H9 (cell line): Measurements from ENCODE around the gene PIGM. TPM values are rescaled to one million over a fixed set of nuclear protein-coding genes. Genes with fewer than 3 reads are reported as not detected.
A peak's percentile ranks its signal among the peaks of the same experiment; 100 is the strongest.

Experiments
- DNase-seq: peaks from one replicate; pipeline ENCODE4 v3.0.0-alpha.2; 2017
- H2AFZ ChIP-seq: one replicate; pipeline ENCODE4 v1.6.1; 2013; ENCODE audit warnings: mild to moderate bottlenecking, low read length, control low read depth, moderate library complexity
- H2AK5ac ChIP-seq: 2 replicates; pipeline ENCODE4 v1.6.1; 2013; ENCODE audit warnings: low read length, control low read depth, mixed read lengths; ENCODE audit not compliant: insufficient read length
- H2BK120ac ChIP-seq: one replicate; pipeline ENCODE4 v1.6.1; 2013; ENCODE audit warnings: low read depth, mild to moderate bottlenecking, low read length, control low read depth, inconsistent platforms; ENCODE audit not compliant: poor library complexity, severe bottlenecking
- H2BK12ac ChIP-seq: 2 replicates; pipeline ENCODE4 v1.6.1; 2013; ENCODE audit warnings: low read length, control low read depth, mixed read lengths, low read depth; ENCODE audit not compliant: insufficient read length
- H2BK15ac ChIP-seq: 2 replicates; pipeline ENCODE4 v1.6.1; 2013; ENCODE audit warnings: low read depth, low read length, control low read depth
- H2BK20ac ChIP-seq: one replicate; pipeline ENCODE4 v1.6.1; 2013; ENCODE audit warnings: low read depth, mild to moderate bottlenecking, low read length, control low read depth, inconsistent platforms; ENCODE audit not compliant: poor library complexity, severe bottlenecking
- H2BK5ac ChIP-seq: 2 replicates; pipeline ENCODE4 v1.6.1; 2013; ENCODE audit warnings: low read length, control low read depth, mixed read lengths; ENCODE audit not compliant: insufficient read length
- H3K14ac ChIP-seq: 2 replicates; pipeline ENCODE4 v1.6.1; 2013; ENCODE audit warnings: low read length, control low read depth; ENCODE audit not compliant: insufficient read depth
- H3K18ac ChIP-seq: 2 replicates; pipeline ENCODE4 v1.6.1; 2013; ENCODE audit warnings: low read depth, mild to moderate bottlenecking, mixed read lengths, low read length, control low read depth; ENCODE audit not compliant: insufficient read length
- H3K23ac ChIP-seq: 2 replicates; pipeline ENCODE4 v1.6.1; 2013; ENCODE audit warnings: low read length, control low read depth, mixed read lengths, low read depth; ENCODE audit not compliant: insufficient read length
- H3K23me2 ChIP-seq: 2 replicates; pipeline ENCODE4 v1.6.1; 2013; ENCODE audit warnings: low read depth, mild to moderate bottlenecking, mixed read lengths, low read length, control low read depth; ENCODE audit not compliant: insufficient read length, poor library complexity, severe bottlenecking
- H3K27ac ChIP-seq: 2 replicates; pipeline ENCODE4 v1.5.1; 2013; ENCODE audit warnings: low read length, control low read depth, mixed read lengths, low read depth; ENCODE audit not compliant: insufficient read length
- H3K27me3 ChIP-seq: 2 replicates; pipeline ENCODE4 v1.6.1; 2013; ENCODE audit warnings: low read length, control low read depth, inconsistent platforms; ENCODE audit not compliant: insufficient read depth
- H3K4ac ChIP-seq: 2 replicates; pipeline ENCODE4 v1.6.1; 2013; ENCODE audit warnings: low read depth, mild to moderate bottlenecking, control low read depth, inconsistent platforms, low read length, moderate library complexity
- H3K4me1 ChIP-seq: 2 replicates; pipeline ENCODE4 v1.6.1; 2013; ENCODE audit warnings: low read length, control low read depth, inconsistent platforms; ENCODE audit not compliant: insufficient read depth
- H3K4me2 ChIP-seq: 2 replicates; pipeline ENCODE4 v1.6.1; 2013; ENCODE audit warnings: low read length, control low read depth, mixed read lengths; ENCODE audit not compliant: insufficient read length, insufficient read depth
- H3K56ac ChIP-seq: 2 replicates; pipeline ENCODE4 v1.6.1; 2013; ENCODE audit warnings: low read depth, mild to moderate bottlenecking, mixed read lengths, low read length, control low read depth; ENCODE audit not compliant: insufficient read length
- H3K79me1 ChIP-seq: 2 replicates; pipeline ENCODE4 v1.6.1; 2013; ENCODE audit warnings: low read depth, mild to moderate bottlenecking, moderate library complexity, low read length, control low read depth, inconsistent platforms; ENCODE audit not compliant: insufficient read depth, poor library complexity, severe bottlenecking
- H3K79me2 ChIP-seq: 2 replicates; pipeline ENCODE4 v1.6.1; 2013; ENCODE audit warnings: low read length, control low read depth, inconsistent platforms; ENCODE audit not compliant: insufficient read depth
- H3K9ac ChIP-seq: 2 replicates; pipeline ENCODE4 v1.6.1; 2013; ENCODE audit warnings: low read length, control low read depth, mixed read lengths; ENCODE audit not compliant: insufficient read length; ENCODE audit errors: extremely low read depth
- H3K9me3 ChIP-seq: one replicate; pipeline ENCODE4 v1.6.1; 2013; ENCODE audit warnings: low read depth, low read length, inconsistent platforms; ENCODE audit not compliant: control insufficient read depth
- H3T11ph ChIP-seq: one replicate; pipeline ENCODE4 v1.6.1; 2013; ENCODE audit warnings: mild to moderate bottlenecking, low read length, control low read depth, inconsistent platforms
- H4K20me1 ChIP-seq: one replicate; pipeline ENCODE4 v1.6.1; 2013; ENCODE audit not compliant: control insufficient read depth, insufficient read length, insufficient read depth
- H4K5ac ChIP-seq: 2 replicates; pipeline ENCODE4 v1.6.1; 2013; ENCODE audit warnings: low read depth, mild to moderate bottlenecking, mixed read lengths, low read length, control low read depth; ENCODE audit not compliant: insufficient read length
- H4K8ac ChIP-seq: replicated peaks from 2 replicates; pipeline ENCODE4 v1.6.1; 2013; ENCODE audit warnings: low read length, control low read depth, mixed read lengths, low read depth; ENCODE audit not compliant: insufficient read length
- H4K91ac ChIP-seq: 2 replicates; pipeline ENCODE4 v1.6.1; 2013; ENCODE audit warnings: low read depth, mild to moderate bottlenecking, moderate library complexity, mixed read lengths, low read length, control low read depth; ENCODE audit not compliant: insufficient read length
- H3K27ac Mint-ChIP-seq, 3 experiments: 2 replicates in 2 of 3; 3 replicates in 1 of 3; pipeline ENCODE4 v1.8.0; 2020 to 2021; ENCODE audit warnings: mixed read lengths in 3 of 3, mild to moderate bottlenecking in 1 of 3, moderate library complexity in 1 of 3
- H3K27me3 Mint-ChIP-seq: 2 replicates; pipeline ENCODE4 v1.8.0; 2021; ENCODE audit warnings: low read depth, mild to moderate bottlenecking, moderate library complexity, mixed read lengths
- H3K36me3 Mint-ChIP-seq, 3 experiments: 2 replicates in 2 of 3; 3 replicates in 1 of 3; pipeline ENCODE4 v1.8.0; 2020 to 2021; ENCODE audit warnings: low read depth in 3 of 3, mixed read lengths in 3 of 3; ENCODE audit not compliant: insufficient read depth in 1 of 3
- H3K4me1 Mint-ChIP-seq, 2 experiments: 2 replicates each; pipeline ENCODE4 v1.8.0; 2020; ENCODE audit warnings: mixed read lengths in 2 of 2
- H3K4me3 Mint-ChIP-seq, 2 experiments: 2 replicates in 1 of 2; 3 replicates in 1 of 2; pipeline ENCODE4 v1.8.0; 2020 to 2021; ENCODE audit warnings: mild to moderate bottlenecking in 2 of 2, mixed read lengths in 2 of 2, moderate library complexity in 1 of 2
- H3K9me3 Mint-ChIP-seq, 2 experiments: 2 replicates in 1 of 2; 3 replicates in 1 of 2; pipeline ENCODE4 v1.8.0; 2020; ENCODE audit warnings: mild to moderate bottlenecking in 2 of 2, mixed read lengths in 2 of 2, moderate library complexity in 1 of 2
- total RNA-seq: library from RNA; stranded (reverse); gene quantifications from 2 replicates; pipeline ENCODE4 v1.2.1, GENCODE V29; 2021
- TF ChIP-seq, protein P1 (sequence below): fragments of 200-600 bp; sonication (generic); conservative IDR thresholded peaks from 3 replicates; pipeline ENCODE4 v1.8.0; 2021; ENCODE audit warnings: antibody characterized with exemption, mild to moderate bottlenecking

The PIGM gene
- total RNA-seq, 1 experiment from 2014 or later = 5.9 TPM

DNA sequence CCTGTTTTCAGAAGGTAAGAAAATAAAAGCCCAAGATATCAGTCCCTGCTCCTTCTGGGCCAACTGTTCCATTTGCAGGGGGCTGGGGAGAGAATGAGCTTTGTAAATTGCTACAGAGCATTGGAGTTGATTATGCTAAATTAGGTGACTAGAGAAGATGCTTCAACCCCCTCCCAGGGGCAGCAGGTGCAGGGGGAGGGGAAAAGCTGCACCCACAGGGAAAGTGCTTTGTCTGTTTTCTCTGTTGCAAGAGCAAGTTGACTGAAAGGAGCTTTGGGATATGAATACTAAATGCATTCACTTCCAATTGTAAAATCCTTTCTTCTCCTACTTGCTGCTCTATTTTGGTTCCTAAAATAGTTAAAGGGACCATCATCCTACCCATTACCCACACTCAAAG is 16.5 kb upstream of the PIGM start:
- H3K4me1 Mint-ChIP-seq = peaks cover 28 to 35% of the 10 kb centered on the region in 2 experiments
- Histone ChIP-seq H3K18ac (no peak overlapping the region), H4K5ac (no peak overlapping the region), H3K14ac (no peak overlapping the region), H2BK120ac (no peak overlapping the region), H2BK20ac (no peak overlapping the region), H3T11ph (no peak overlapping the region), H3K4me2 (no peak overlapping the region), H3K79me1 (no peaks in the 10 kb centered on the region), H4K8ac (no peak overlapping the region), H3K4ac (no peak overlapping the region), H2AK5ac (no peak overlapping the region), H3K79me2 (no peaks in the 10 kb centered on the region), H3K4me1 (peaks cover 6% of the 10 kb centered on the region; the same call in 1 of the 2 replicates), H3K23me2 (no peaks in the 10 kb centered on the region), H3K27me3 (no peaks in the 10 kb centered on the region), H2AFZ (no peak overlapping the region), H4K20me1 (no peaks in the 10 kb centered on the region), H2BK5ac (no peak overlapping the region), H3K9ac (no peak overlapping the region), H2BK15ac (no peak overlapping the region), H4K91ac (no peak overlapping the region), H3K27ac (no peak overlapping the region), H3K56ac (no peak overlapping the region), H3K9me3 (no peaks in the 10 kb centered on the region), H2BK12ac (no peak overlapping the region), H3K23ac (no peak overlapping the region)
- peak overlapping the region in 1 of 2 experiments; percentile 46; a peak in 3 of 5 replicates for H3K4me3 Mint-ChIP-seq
- no peaks in the 10 kb centered on the region for H3K9me3 Mint-ChIP-seq
- no peaks in the 10 kb centered on the region for H3K36me3 Mint-ChIP-seq
- no peak overlapping the region for H3K27ac Mint-ChIP-seq
- TF ChIP-seq, protein P1, sequence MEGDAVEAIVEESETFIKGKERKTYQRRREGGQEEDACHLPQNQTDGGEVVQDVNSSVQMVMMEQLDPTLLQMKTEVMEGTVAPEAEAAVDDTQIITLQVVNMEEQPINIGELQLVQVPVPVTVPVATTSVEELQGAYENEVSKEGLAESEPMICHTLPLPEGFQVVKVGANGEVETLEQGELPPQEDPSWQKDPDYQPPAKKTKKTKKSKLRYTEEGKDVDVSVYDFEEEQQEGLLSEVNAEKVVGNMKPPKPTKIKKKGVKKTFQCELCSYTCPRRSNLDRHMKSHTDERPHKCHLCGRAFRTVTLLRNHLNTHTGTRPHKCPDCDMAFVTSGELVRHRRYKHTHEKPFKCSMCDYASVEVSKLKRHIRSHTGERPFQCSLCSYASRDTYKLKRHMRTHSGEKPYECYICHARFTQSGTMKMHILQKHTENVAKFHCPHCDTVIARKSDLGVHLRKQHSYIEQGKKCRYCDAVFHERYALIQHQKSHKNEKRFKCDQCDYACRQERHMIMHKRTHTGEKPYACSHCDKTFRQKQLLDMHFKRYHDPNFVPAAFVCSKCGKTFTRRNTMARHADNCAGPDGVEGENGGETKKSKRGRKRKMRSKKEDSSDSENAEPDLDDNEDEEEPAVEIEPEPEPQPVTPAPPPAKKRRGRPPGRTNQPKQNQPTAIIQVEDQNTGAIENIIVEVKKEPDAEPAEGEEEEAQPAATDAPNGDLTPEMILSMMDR = no peak
- H3K27me3 Mint-ChIP-seq = peaks cover 21% of the 10 kb centered on the region
- DNase-seq = no peak
